K562 (cell line): ENCODE measurements around the gene RRM2. TPM values are rescaled to one million over a fixed set of nuclear protein-coding genes. Genes with fewer than 3 reads are reported as not detected.

ENCODE experiments used
- TCFL5 ChIP-seq: fragments of 250-450 bp; sonication (Bioruptor Pico); conservative IDR thresholded peaks from 2 replicates; pipeline ENCODE4 v1.6.1; 2021; ENCODE audit warnings: mild to moderate bottlenecking, moderate library complexity, matching md5 sums
- polyA plus RNA-seq, 8 experiments: library from polyadenylated mRNA; depleted of rRNA in 4 of 8; stranded (reverse) in 5 of 8; unstranded in 3 of 8; fragments of >200 nt; fragmentation: Nextera tagmentation in 2 of 8; fragmentation: Illumina TruSeq in 1 of 8; extraction: Ambion mirVana in 2 of 8; extraction: Trizol in 1 of 8; gene quantifications; 2 replicates each; pipeline versions ENCODE4 v1.2.1 to v1.2.3, GENCODE V29; 2011 to 2014; ENCODE audit warnings: inconsistent platforms in 1 of 8, missing spikeins in 1 of 8
- total RNA-seq, 7 experiments: library from RNA; depleted of rRNA in 6 of 7; stranded (reverse); fragments of >200 nt in 6 of 7; fragmentation: Illumina TruSeq in 2 of 7; extraction: Trizol in 2 of 7; gene quantifications; 2 replicates each; pipeline versions ENCODE4 v1.2.1 to v1.2.3, GENCODE V29; 2011 to 2021; ENCODE audit warnings: low replicate concordance in 1 of 7
- TF ChIP-seq, protein P1 (sequence below), 2 experiments: fragments of 450-650 bp; formaldehyde crosslinking in 1 of 2; IDR thresholded peaks; 2 replicates each; pipeline versions ENCODE4 v1.4.0 to v1.6.1; 2014 to 2020; ENCODE audit warnings: mild to moderate bottlenecking in 2 of 2, borderline replicate concordance in 1 of 2, low read depth in 1 of 2
- TF ChIP-seq, protein P2 (sequence below): sonication (generic); formaldehyde crosslinking; IDR thresholded peaks from 2 replicates; pipeline ENCODE4 v1.8.1; 2023; ENCODE audit warnings: mild to moderate bottlenecking, missing genetic modification reagents
- TF ChIP-seq, protein P3 (sequence below): fragments of 250-450 bp; sonication (Bioruptor Pico); IDR thresholded peaks from 2 replicates; pipeline ENCODE4 v1.8.0; 2022; ENCODE audit warnings: inconsistent platforms

The RRM2 gene
- total and polyA plus RNA-seq, 9 of the 15 experiments (the other 6 are each of a cell fraction or from before 2014, with no cell fraction given), result 50.1 to 244 (median 128) TPM

DNA sequence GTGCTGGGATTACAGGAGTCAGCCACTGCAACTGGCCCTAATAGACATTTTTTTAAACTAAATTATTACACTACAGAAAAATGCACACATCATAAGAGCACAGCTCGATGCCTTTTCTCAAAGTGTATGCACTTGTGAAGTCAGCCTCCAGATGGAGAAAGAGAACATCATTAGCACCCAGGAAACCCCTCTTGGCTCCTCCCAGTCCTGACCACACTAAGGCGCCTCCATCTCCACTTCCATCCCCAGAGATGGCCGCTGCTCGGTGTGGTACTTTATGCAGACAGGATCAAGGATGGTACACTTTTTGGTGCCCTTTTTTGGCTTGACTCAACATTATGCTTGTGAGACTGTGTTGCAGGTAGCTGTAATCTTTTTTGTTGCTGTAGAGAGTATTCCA, 34.8 kb downstream of the RRM2 start (continued):
- TF ChIP-seq, protein P1, sequence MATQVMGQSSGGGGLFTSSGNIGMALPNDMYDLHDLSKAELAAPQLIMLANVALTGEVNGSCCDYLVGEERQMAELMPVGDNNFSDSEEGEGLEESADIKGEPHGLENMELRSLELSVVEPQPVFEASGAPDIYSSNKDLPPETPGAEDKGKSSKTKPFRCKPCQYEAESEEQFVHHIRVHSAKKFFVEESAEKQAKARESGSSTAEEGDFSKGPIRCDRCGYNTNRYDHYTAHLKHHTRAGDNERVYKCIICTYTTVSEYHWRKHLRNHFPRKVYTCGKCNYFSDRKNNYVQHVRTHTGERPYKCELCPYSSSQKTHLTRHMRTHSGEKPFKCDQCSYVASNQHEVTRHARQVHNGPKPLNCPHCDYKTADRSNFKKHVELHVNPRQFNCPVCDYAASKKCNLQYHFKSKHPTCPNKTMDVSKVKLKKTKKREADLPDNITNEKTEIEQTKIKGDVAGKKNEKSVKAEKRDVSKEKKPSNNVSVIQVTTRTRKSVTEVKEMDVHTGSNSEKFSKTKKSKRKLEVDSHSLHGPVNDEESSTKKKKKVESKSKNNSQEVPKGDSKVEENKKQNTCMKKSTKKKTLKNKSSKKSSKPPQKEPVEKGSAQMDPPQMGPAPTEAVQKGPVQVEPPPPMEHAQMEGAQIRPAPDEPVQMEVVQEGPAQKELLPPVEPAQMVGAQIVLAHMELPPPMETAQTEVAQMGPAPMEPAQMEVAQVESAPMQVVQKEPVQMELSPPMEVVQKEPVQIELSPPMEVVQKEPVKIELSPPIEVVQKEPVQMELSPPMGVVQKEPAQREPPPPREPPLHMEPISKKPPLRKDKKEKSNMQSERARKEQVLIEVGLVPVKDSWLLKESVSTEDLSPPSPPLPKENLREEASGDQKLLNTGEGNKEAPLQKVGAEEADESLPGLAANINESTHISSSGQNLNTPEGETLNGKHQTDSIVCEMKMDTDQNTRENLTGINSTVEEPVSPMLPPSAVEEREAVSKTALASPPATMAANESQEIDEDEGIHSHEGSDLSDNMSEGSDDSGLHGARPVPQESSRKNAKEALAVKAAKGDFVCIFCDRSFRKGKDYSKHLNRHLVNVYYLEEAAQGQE (IDR thresholded peaks at IDR 0.05; ENCODE audit: borderline replicate concordance), result peak; percentile 14; the same call in 1 of the 2 replicates
- TF ChIP-seq, protein P1 (CRISPR knock-in tag; IDR thresholded peaks at IDR 0.05; ENCODE audit: low read depth), result no peak
- no peak for TF ChIP-seq TCFL5 (CRISPR knock-in tag)
- TF ChIP-seq, protein P2, sequence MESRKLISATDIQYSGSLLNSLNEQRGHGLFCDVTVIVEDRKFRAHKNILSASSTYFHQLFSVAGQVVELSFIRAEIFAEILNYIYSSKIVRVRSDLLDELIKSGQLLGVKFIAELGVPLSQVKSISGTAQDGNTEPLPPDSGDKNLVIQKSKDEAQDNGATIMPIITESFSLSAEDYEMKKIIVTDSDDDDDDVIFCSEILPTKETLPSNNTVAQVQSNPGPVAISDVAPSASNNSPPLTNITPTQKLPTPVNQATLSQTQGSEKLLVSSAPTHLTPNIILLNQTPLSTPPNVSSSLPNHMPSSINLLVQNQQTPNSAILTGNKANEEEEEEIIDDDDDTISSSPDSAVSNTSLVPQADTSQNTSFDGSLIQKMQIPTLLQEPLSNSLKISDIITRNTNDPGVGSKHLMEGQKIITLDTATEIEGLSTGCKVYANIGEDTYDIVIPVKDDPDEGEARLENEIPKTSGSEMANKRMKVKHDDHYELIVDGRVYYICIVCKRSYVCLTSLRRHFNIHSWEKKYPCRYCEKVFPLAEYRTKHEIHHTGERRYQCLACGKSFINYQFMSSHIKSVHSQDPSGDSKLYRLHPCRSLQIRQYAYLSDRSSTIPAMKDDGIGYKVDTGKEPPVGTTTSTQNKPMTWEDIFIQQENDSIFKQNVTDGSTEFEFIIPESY (CRISPR knock-in tag), result 0 out of 2 replicates have a peak, but pooled peaks have one; percentile 30
- TF ChIP-seq, protein P3, sequence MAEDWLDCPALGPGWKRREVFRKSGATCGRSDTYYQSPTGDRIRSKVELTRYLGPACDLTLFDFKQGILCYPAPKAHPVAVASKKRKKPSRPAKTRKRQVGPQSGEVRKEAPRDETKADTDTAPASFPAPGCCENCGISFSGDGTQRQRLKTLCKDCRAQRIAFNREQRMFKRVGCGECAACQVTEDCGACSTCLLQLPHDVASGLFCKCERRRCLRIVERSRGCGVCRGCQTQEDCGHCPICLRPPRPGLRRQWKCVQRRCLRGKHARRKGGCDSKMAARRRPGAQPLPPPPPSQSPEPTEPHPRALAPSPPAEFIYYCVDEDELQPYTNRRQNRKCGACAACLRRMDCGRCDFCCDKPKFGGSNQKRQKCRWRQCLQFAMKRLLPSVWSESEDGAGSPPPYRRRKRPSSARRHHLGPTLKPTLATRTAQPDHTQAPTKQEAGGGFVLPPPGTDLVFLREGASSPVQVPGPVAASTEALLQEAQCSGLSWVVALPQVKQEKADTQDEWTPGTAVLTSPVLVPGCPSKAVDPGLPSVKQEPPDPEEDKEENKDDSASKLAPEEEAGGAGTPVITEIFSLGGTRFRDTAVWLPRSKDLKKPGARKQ (CRISPR knock-in tag), result no peak
